ENCODE data around the gene RIOX2.

Gene RIOX2

GRCh38 chr3:97940034-97940433 lies 32.2 kb downstream of the RIOX2 start:
- H3K4me3 ChIP-seq (ENCODE audit: control insufficient read depth, low read depth, low read length), result no peak overlapping the region
- no peak for TF ChIP-seq CTCF (IDR thresholded peaks at IDR 0.05; ENCODE audit: control insufficient read depth, insufficient read depth, low read depth, low read length, missing control alignments)
- no peak for DNase-seq (ENCODE audit: low read depth)

- no peak for DNase-seq (ENCODE audit: low read depth)
- no peak overlapping the region for H3K4me3 ChIP-seq (ENCODE audit: control insufficient read depth, low read depth, low read length)
- TF ChIP-seq CTCF (IDR thresholded peaks at IDR 0.05; ENCODE audit: control insufficient read depth, insufficient read depth, low read depth, low read length, missing control alignments), result no peak
Measured at GRCh38 chr3:97939401-97939800, 32.8 kb downstream of the RIOX2 start.

GRCh38 chr3:97938444-97938843 lies 33.8 kb downstream of the RIOX2 start:
- H3K4me3 ChIP-seq (ENCODE audit: control insufficient read depth, low read depth, low read length), result no peak overlapping the region
- no peak for TF ChIP-seq CTCF (IDR thresholded peaks at IDR 0.05; ENCODE audit: control insufficient read depth, insufficient read depth, low read depth, low read length, missing control alignments)
- no peak for DNase-seq (ENCODE audit: low read depth)

GRCh38 chr3:97937205-97937604 lies 35.0 kb downstream of the RIOX2 start:
- no peak overlapping the region for H3K4me3 ChIP-seq (ENCODE audit: control insufficient read depth, low read depth, low read length)
- TF ChIP-seq CTCF (IDR thresholded peaks at IDR 0.05; ENCODE audit: control insufficient read depth, insufficient read depth, low read depth, low read length, missing control alignments), result no peak
- no peak for DNase-seq (ENCODE audit: low read depth)

- H3K4me3 ChIP-seq (ENCODE audit: control insufficient read depth, low read depth, low read length), result no peak overlapping the region
- DNase-seq (ENCODE audit: low read depth), result no peak
- no peak for TF ChIP-seq CTCF (IDR thresholded peaks at IDR 0.05; ENCODE audit: control insufficient read depth, insufficient read depth, low read depth, low read length, missing control alignments)
Measured at GRCh38 chr3:97935842-97936241, 36.4 kb downstream of the RIOX2 start.

GRCh38 chr3:97934980-97935695 lies 37.1 kb downstream of the RIOX2 start:
- no peak for DNase-seq (ENCODE audit: low read depth)
- H3K4me3 ChIP-seq (ENCODE audit: control insufficient read depth, low read depth, low read length), result no peak overlapping the region
- TF ChIP-seq CTCF (IDR thresholded peaks at IDR 0.05; ENCODE audit: control insufficient read depth, insufficient read depth, low read depth, low read length, missing control alignments), result no peak

All from AG09309 (cell line).